ENCODE measurements around the gene UBE4B.

UBE4B gene

DNA sequence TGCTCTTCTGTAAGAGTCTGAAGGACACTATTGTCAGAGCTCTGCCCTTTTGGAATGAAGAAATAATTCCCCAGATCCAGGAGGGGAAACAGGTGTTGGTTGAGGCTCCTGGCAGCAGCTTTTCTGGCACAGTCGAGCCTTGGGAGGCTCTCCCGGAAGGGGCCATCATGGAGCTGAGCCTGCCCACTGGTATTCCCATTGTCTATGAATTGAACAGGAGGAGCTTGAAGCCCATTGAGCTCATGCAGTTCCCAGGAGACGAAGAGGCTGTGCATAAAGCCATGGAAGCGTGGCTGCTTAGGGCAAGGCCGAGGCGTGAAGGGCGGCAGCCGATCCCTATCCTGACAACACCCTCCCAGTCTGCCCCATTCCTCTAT is 26.6 kb downstream of the UBE4B start:
- Histone ChIP-seq H3K14ac (ENCODE audit: low read length) (peak overlapping the region; percentile 33), H2AK5ac (ENCODE audit: low read length) (peak overlapping the region; percentile 31), H2BK120ac (ENCODE audit: insufficient read depth, low read length, poor library complexity) (peak overlapping the region; percentile 35), H3K36me3 (ENCODE audit: control insufficient read depth in 1 of 2, insufficient read depth in 2 of 2, low read length in 2 of 2) (peaks cover 0 to 3% of the 10 kb centered on the region in 2 experiments), H3K4ac (ENCODE audit: low read depth, low read length) (peak overlapping the region; percentile 83), H4K8ac (ENCODE audit: low read depth, low read length) (no peak overlapping the region), H3K18ac (ENCODE audit: low read length) (peak overlapping the region; percentile 55), H3K27me3 (ENCODE audit: insufficient read depth, low read length) (no peaks in the 10 kb centered on the region), H2AFZ (ENCODE audit: insufficient read depth, low read length, poor library complexity) (no peak overlapping the region), H3K79me2 (ENCODE audit: control insufficient read depth, insufficient read depth, low read length, poor library complexity) (peaks cover 12% of the 10 kb centered on the region), H3K23ac (ENCODE audit: low read length) (no peak overlapping the region), H4K12ac (ENCODE audit: low read depth, low read length) (no peak overlapping the region), H3K27ac (ENCODE audit: low read depth, low read length) (no peak overlapping the region), H4K91ac (ENCODE audit: low read depth, low read length) (peak overlapping the region; percentile 25), H2BK5ac (ENCODE audit: low read depth, low read length, poor library complexity) (peak overlapping the region; percentile 11), H3K4me2 (ENCODE audit: low read length) (no peak overlapping the region), H2BK12ac (ENCODE audit: low read length) (peak overlapping the region; percentile 41), H3K4me1 (ENCODE audit: control insufficient read depth in 1 of 2, insufficient read depth in 2 of 2, low read length in 2 of 2) (peaks cover 22 to 23% of the 10 kb centered on the region in 2 experiments), H3K9me3 (ENCODE audit: insufficient read depth, low read depth, low read length) (peaks cover 2% of the 10 kb centered on the region), H3K4me3 (ENCODE audit: low read depth, low read length) (no peak overlapping the region), H3K9ac (ENCODE audit: low read length) (no peak overlapping the region), H3K79me1 (ENCODE audit: low read length) (peaks cover 11% of the 10 kb centered on the region)
- DNase-seq: no peak
- WGBS (ENCODE audit: extremely low coverage, insufficient coverage, insufficient read length): no CpG with 5 or more reads among the region's 8 CpGs

DNA sequence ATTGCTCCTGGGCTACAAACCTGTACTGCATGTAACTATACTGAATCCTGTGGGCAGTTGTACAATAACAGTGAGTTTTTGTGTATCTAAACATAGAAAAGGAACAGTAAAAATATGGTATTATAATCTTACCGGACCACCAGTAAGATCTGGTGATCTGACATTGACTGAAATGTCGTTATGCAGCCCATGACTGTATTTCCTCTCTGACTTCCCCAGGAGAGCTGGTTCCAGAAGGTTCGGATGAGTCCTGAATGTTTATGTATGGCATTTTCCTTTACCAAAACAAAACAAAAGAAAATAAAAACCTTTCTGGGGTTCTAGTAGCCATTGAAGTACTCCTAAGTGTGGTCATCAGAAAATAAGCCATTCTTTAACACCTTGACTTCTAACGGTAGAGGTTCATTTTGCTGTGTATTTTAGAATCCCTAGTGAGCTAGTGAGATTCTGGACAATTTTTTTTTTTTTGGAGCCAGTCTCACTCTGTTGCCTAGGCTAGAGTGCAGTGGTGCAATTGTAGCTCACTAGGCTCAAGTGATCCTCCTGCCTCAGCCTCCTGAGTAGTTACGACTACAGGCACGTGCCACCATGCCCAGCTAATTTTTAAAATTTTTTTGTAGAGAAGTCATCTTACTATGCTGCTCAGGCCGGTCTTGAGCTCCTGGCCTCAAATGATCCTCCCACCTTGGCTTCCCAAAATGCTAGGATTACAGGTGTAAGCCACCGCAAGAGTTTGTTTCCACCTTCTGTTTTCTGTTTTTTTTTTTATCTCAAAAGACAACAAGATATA is 27.7 kb downstream of the UBE4B start:
- H3K4ac ChIP-seq (ENCODE audit: low read depth, low read length): no peak overlapping the region
- H3K27me3 ChIP-seq (ENCODE audit: insufficient read depth, low read length): no peaks in the 10 kb centered on the region
- no CpG with 5 or more reads among the region's 8 CpGs for WGBS (ENCODE audit: extremely low coverage, insufficient coverage, insufficient read length)
- H2AK5ac ChIP-seq (ENCODE audit: low read length): no peak overlapping the region
- no peak overlapping the region for H3K18ac ChIP-seq (ENCODE audit: low read length)
- no peak overlapping the region for H3K27ac ChIP-seq (ENCODE audit: low read depth, low read length)
- H3K14ac ChIP-seq (ENCODE audit: low read length): no peak overlapping the region
- no peak overlapping the region for H2BK120ac ChIP-seq (ENCODE audit: insufficient read depth, low read length, poor library complexity)
- peaks cover 11% of the 10 kb centered on the region for H3K79me1 ChIP-seq (ENCODE audit: low read length)
- H4K91ac ChIP-seq (ENCODE audit: low read depth, low read length): no peak overlapping the region
- no peak overlapping the region for H2AFZ ChIP-seq (ENCODE audit: insufficient read depth, low read length, poor library complexity)
- H3K9me3 ChIP-seq (ENCODE audit: insufficient read depth, low read depth, low read length): peaks cover 2% of the 10 kb centered on the region
- no peak overlapping the region for H4K8ac ChIP-seq (ENCODE audit: low read depth, low read length)
- peak; percentile 84 to 90 for DNase-seq
- peaks cover 14% of the 10 kb centered on the region for H3K79me2 ChIP-seq (ENCODE audit: control insufficient read depth, insufficient read depth, low read length, poor library complexity)
- no peak overlapping the region for H3K9ac ChIP-seq (ENCODE audit: low read length)
- no peak overlapping the region for H3K23ac ChIP-seq (ENCODE audit: low read length)
- H3K4me2 ChIP-seq (ENCODE audit: low read length): no peak overlapping the region
- H2BK12ac ChIP-seq (ENCODE audit: low read length): no peak overlapping the region
- H3K36me3 ChIP-seq (ENCODE audit: control insufficient read depth in 1 of 2, insufficient read depth in 2 of 2, low read length in 2 of 2): peaks cover 0 to 5% of the 10 kb centered on the region in 2 experiments
- H3K4me1 ChIP-seq (ENCODE audit: control insufficient read depth in 1 of 2, insufficient read depth in 2 of 2, low read length in 2 of 2): peaks cover 20 to 27% of the 10 kb centered on the region in 2 experiments
- no peak overlapping the region for H2BK5ac ChIP-seq (ENCODE audit: low read depth, low read length, poor library complexity)
- H3K4me3 ChIP-seq (ENCODE audit: low read depth, low read length): no peak overlapping the region
- H4K12ac ChIP-seq (ENCODE audit: low read depth, low read length): no peak overlapping the region

DNA sequence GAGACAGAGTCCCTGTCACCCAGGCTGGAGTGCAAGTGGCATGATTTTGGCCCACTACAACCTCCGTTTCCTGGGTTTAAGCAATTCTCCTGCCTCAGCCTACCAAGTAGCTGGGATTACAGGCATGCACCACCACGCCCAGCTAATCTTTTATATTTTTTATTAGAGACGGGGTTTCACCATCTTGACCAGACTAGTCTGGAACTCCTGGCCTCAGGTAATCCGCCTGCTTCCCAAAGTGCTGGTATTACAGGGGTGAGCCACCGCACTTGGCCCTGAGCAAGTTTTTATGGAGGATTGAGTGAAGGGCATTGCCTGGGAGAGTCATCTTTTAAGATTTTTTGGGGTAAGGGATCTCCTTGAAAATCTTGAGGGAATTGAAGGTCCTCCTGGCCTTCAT is 28.5 kb downstream of the UBE4B start:
- Histone ChIP-seq H2AFZ (ENCODE audit: insufficient read depth, low read length, poor library complexity) (no peak overlapping the region), H3K4me3 (ENCODE audit: low read depth, low read length) (no peak overlapping the region), H3K18ac (ENCODE audit: low read length) (no peak overlapping the region), H3K79me2 (ENCODE audit: control insufficient read depth, insufficient read depth, low read length, poor library complexity) (peaks cover 14% of the 10 kb centered on the region), H2BK12ac (ENCODE audit: low read length) (no peak overlapping the region), H4K12ac (ENCODE audit: low read depth, low read length) (no peak overlapping the region), H3K9ac (ENCODE audit: low read length) (no peak overlapping the region), H3K23ac (ENCODE audit: low read length) (no peak overlapping the region), H3K36me3 (ENCODE audit: control insufficient read depth in 1 of 2, insufficient read depth in 2 of 2, low read length in 2 of 2) (peaks cover 0 to 5% of the 10 kb centered on the region in 2 experiments), H4K91ac (ENCODE audit: low read depth, low read length) (no peak overlapping the region), H3K14ac (ENCODE audit: low read length) (no peak overlapping the region), H4K8ac (ENCODE audit: low read depth, low read length) (no peak overlapping the region), H3K4ac (ENCODE audit: low read depth, low read length) (no peak overlapping the region), H3K79me1 (ENCODE audit: low read length) (peaks cover 11% of the 10 kb centered on the region), H2BK120ac (ENCODE audit: insufficient read depth, low read length, poor library complexity) (no peak overlapping the region), H3K4me1 (ENCODE audit: control insufficient read depth in 1 of 2, insufficient read depth in 2 of 2, low read length in 2 of 2) (peaks cover 19 to 27% of the 10 kb centered on the region in 2 experiments), H3K4me2 (ENCODE audit: low read length) (no peak overlapping the region), H2BK5ac (ENCODE audit: low read depth, low read length, poor library complexity) (no peak overlapping the region), H2AK5ac (ENCODE audit: low read length) (no peak overlapping the region), H3K27me3 (ENCODE audit: insufficient read depth, low read length) (no peaks in the 10 kb centered on the region), H3K27ac (ENCODE audit: low read depth, low read length) (no peak overlapping the region), H3K9me3 (ENCODE audit: insufficient read depth, low read depth, low read length) (peaks cover 2% of the 10 kb centered on the region)
- no CpG with 5 or more reads among the region's 5 CpGs for WGBS (ENCODE audit: extremely low coverage, insufficient coverage, insufficient read length)
- peak; percentile 54 to 62 for DNase-seq

- H2BK5ac ChIP-seq (ENCODE audit: low read depth, low read length, poor library complexity): no peak overlapping the region
- no peak overlapping the region for H3K14ac ChIP-seq (ENCODE audit: low read length)
- no peak overlapping the region for H4K91ac ChIP-seq (ENCODE audit: low read depth, low read length)
- no peak overlapping the region for H3K9ac ChIP-seq (ENCODE audit: low read length)
- no peak overlapping the region for H4K8ac ChIP-seq (ENCODE audit: low read depth, low read length)
- H3K4ac ChIP-seq (ENCODE audit: low read depth, low read length): no peak overlapping the region
- H2AFZ ChIP-seq (ENCODE audit: insufficient read depth, low read length, poor library complexity): no peak overlapping the region
- H2BK120ac ChIP-seq (ENCODE audit: insufficient read depth, low read length, poor library complexity): no peak overlapping the region
- H3K9me3 ChIP-seq (ENCODE audit: insufficient read depth, low read depth, low read length): no peaks in the 10 kb centered on the region
- H2BK12ac ChIP-seq (ENCODE audit: low read length): no peak overlapping the region
- H2AK5ac ChIP-seq (ENCODE audit: low read length): no peak overlapping the region
- H4K12ac ChIP-seq (ENCODE audit: low read depth, low read length): no peak overlapping the region
- H3K4me1 ChIP-seq (ENCODE audit: control insufficient read depth in 1 of 2, insufficient read depth in 2 of 2, low read length in 2 of 2): peaks cover 13 to 18% of the 10 kb centered on the region in 2 experiments
- peak in 1 of 2 donors; percentile 30 for DNase-seq
- H3K4me2 ChIP-seq (ENCODE audit: low read length): no peak overlapping the region
- H3K79me1 ChIP-seq (ENCODE audit: low read length): peaks cover 6% of the 10 kb centered on the region
- H3K4me3 ChIP-seq (ENCODE audit: low read depth, low read length): no peak overlapping the region
- no peak overlapping the region for H3K27ac ChIP-seq (ENCODE audit: low read depth, low read length)
- H3K27me3 ChIP-seq (ENCODE audit: insufficient read depth, low read length): no peaks in the 10 kb centered on the region
- peaks cover 6% of the 10 kb centered on the region for H3K79me2 ChIP-seq (ENCODE audit: control insufficient read depth, insufficient read depth, low read length, poor library complexity)
- WGBS (ENCODE audit: extremely low coverage, insufficient coverage, insufficient read length): no CpG with 5 or more reads among the region's 7 CpGs
- H3K36me3 ChIP-seq (ENCODE audit: control insufficient read depth in 1 of 2, insufficient read depth in 2 of 2, low read length in 2 of 2): peaks cover 0 to 5% of the 10 kb centered on the region in 2 experiments
- H3K23ac ChIP-seq (ENCODE audit: low read length): no peak overlapping the region
- H3K18ac ChIP-seq (ENCODE audit: low read length): no peak overlapping the region
These were observed 31.1 kb downstream of the UBE4B start for GRCh38 chr1:10063878-10064277.
